D721Med (cell line): ENCODE results near the gene ELK1.

Experiments used
- DNase-seq: peaks from one replicate; pipeline ENCODE4 v3.0.0; 2011; ENCODE audit warnings: low spot score; ENCODE audit not compliant: insufficient read length
- FAIRE-seq: peaks from 2 replicates; lab custom pipeline; 2011; peaks lifted over from hg19 to GRCh38; lab: Jason Lieb, UNC
- CTCF ChIP-seq: IDR thresholded peaks from 2 replicates; pipeline ENCODE4 v1.5.1; 2012; ENCODE audit warnings: mild to moderate bottlenecking, control low read depth; ENCODE audit not compliant: insufficient read depth; ENCODE audit errors: missing control alignments

Gene ELK1

GRCh38 chrX:47644557-47645091, 5.7 kb downstream of the ELK1 start:
- TF ChIP-seq CTCF: no peak
- FAIRE-seq: no peak
- DNase-seq: no peak

- no peak for DNase-seq
- no peak for FAIRE-seq
- TF ChIP-seq CTCF: peak; percentile 24
Observed at GRCh38 chrX:47643926-47644325, 6.4 kb downstream of the ELK1 start.

GRCh38 chrX:47638816-47639215, 11.5 kb downstream of the ELK1 start:
- no peak for TF ChIP-seq CTCF
- DNase-seq: no peak
- FAIRE-seq: no peak

GRCh38 chrX:47637546-47638195, 12.7 kb downstream of the ELK1 start:
- no peak for TF ChIP-seq CTCF
- FAIRE-seq: no peak
- DNase-seq: no peak

GRCh38 chrX:47634871-47635575, 15.3 kb downstream of the ELK1 start:
- DNase-seq (no peak), FAIRE-seq (no peak)
- no peak for TF ChIP-seq CTCF

- no peak for FAIRE-seq
- TF ChIP-seq CTCF: no peak
- DNase-seq: no peak
Observed at GRCh38 chrX:47633689-47634590, 16.4 kb downstream of the ELK1 start.
